ENCODE measurements around the gene BMPR1B. TPM values are rescaled to one million over a fixed set of nuclear protein-coding genes. Genes with fewer than 3 reads are reported as not detected.

The BMPR1B gene
- total and polyA plus RNA-seq, 4 donors = 0.27 to 0.70 (median 0.48) TPM

GRCh38 chr4:94721310-94721709 lies 36.4 kb upstream of the BMPR1B start (continued):
- TF ChIP-seq CTCF (IDR thresholded peaks at IDR 0.05; ENCODE audit: low read depth, low read length, missing input control) = no peak
- TF ChIP-seq RXRA (IDR thresholded peaks at IDR 0.05) = no peak
- TF ChIP-seq MAX (IDR thresholded peaks at IDR 0.05) = no peak
- TF ChIP-seq FOXA2 (IDR thresholded peaks at IDR 0.05) = no peak
- TF ChIP-seq GABPA (IDR thresholded peaks at IDR 0.05 in 1 of 2, conservative IDR thresholded peaks at IDR 0.05 in 1 of 2) = no peak

DNA sequence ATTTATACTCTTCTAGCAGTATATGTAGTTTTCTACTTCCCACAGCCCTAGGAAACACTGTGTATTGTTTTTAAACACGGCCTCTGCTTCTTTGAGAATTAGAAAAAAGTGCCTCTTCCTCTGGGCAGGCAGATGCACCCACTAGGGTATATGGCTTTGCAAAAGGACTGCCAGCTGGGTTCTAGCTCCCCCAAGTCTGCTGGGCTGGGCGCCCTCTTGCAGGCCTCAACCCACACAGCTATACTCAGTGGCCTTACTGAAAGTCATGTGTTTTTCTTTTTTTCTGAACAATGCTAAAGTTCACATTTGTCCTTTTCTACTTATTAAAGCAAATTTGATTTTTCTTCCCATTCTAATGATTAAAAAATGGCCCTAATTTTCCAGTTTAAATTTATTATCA lies 35.5 kb upstream of the BMPR1B start:
- 90% methylated on average over 2 of the region's 2 CpGs for WGBS
- Histone ChIP-seq H3K27ac (ENCODE audit: low read depth in 1 of 2, low read length in 2 of 2) (no peak overlapping the region), H3K4me1 (ENCODE audit: control insufficient read depth in 4 of 4, insufficient read depth in 4 of 4, low read length in 3 of 4) (peaks cover 1 to 6% (median 5%) of the 10 kb centered on the region in 4 donors), H3K9me3 (ENCODE audit: control insufficient read depth in 4 of 4, low read length in 3 of 4) (no peaks in the 10 kb centered on the region), H3K36me3 (ENCODE audit: control insufficient read depth in 4 of 4, insufficient read depth in 3 of 4, low read depth in 1 of 4, low read length in 3 of 4) (no peaks in the 10 kb centered on the region), H3K27me3 (ENCODE audit: control insufficient read depth in 4 of 4, insufficient read depth in 4 of 4, low read length in 3 of 4) (no peaks in the 10 kb centered on the region), H3K4me3 (ENCODE audit: low read depth in 1 of 3, low read length in 3 of 3) (no peak overlapping the region), H3K9ac (ENCODE audit: low read depth in 1 of 2, low read length in 2 of 2) (no peak overlapping the region)
- TF ChIP-seq MAX (IDR thresholded peaks at IDR 0.05) = no peak
- no peak for TF ChIP-seq EGR1 (IDR thresholded peaks at IDR 0.05; ENCODE audit: low read depth in 2 of 2)
- TF ChIP-seq HNF4A (conservative IDR thresholded peaks at IDR 0.05) = no peak
- TF ChIP-seq, protein P1, sequence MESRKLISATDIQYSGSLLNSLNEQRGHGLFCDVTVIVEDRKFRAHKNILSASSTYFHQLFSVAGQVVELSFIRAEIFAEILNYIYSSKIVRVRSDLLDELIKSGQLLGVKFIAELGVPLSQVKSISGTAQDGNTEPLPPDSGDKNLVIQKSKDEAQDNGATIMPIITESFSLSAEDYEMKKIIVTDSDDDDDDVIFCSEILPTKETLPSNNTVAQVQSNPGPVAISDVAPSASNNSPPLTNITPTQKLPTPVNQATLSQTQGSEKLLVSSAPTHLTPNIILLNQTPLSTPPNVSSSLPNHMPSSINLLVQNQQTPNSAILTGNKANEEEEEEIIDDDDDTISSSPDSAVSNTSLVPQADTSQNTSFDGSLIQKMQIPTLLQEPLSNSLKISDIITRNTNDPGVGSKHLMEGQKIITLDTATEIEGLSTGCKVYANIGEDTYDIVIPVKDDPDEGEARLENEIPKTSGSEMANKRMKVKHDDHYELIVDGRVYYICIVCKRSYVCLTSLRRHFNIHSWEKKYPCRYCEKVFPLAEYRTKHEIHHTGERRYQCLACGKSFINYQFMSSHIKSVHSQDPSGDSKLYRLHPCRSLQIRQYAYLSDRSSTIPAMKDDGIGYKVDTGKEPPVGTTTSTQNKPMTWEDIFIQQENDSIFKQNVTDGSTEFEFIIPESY (IDR thresholded peaks at IDR 0.05) = no peak
- TF ChIP-seq JUND (IDR thresholded peaks at IDR 0.05) = no peak
- TF ChIP-seq YY1 (IDR thresholded peaks at IDR 0.05) = no peak
- TF ChIP-seq RXRA (IDR thresholded peaks at IDR 0.05) = no peak
- TF ChIP-seq TAF1 (conservative IDR thresholded peaks at IDR 0.05) = no peak
- TF ChIP-seq CTCF (IDR thresholded peaks at IDR 0.05; ENCODE audit: low read depth, low read length, missing input control) = no peak
- TF ChIP-seq HNF4G (IDR thresholded peaks at IDR 0.05) = no peak
- TF ChIP-seq REST (IDR thresholded peaks at IDR 0.05) = no peak
- no peak for TF ChIP-seq SP1 (IDR thresholded peaks at IDR 0.05)
- no peak for TF ChIP-seq GABPA (IDR thresholded peaks at IDR 0.05 in 1 of 2, conservative IDR thresholded peaks at IDR 0.05 in 1 of 2)
- TF ChIP-seq FOXA2 (IDR thresholded peaks at IDR 0.05) = no peak
- DNase-seq (ENCODE audit: low spot score) = no peak

All from liver (tissue), 9 donors.